Measurements from ENCODE around the gene GALNT18.

Gene GALNT18

GRCh38 chr11:11332141-11332710 is 289.6 kb downstream of the GALNT18 start:
- H3K27me3 Mint-ChIP-seq = peaks cover 7% of the 10 kb centered on the region
- peaks cover 5% of the 10 kb centered on the region for H3K4me1 Mint-ChIP-seq
- ATAC-seq (replicated peaks; ENCODE audit: extremely low read depth, poor library complexity, severe bottlenecking) (no peak), DNase-seq (ENCODE audit: low spot score in 2 of 2) (no peak)
- no peak overlapping the region for H3K27ac Mint-ChIP-seq (ENCODE audit: low read depth)
- H3K36me3 Mint-ChIP-seq (ENCODE audit: insufficient read depth) = no peaks in the 10 kb centered on the region
- no peaks in the 10 kb centered on the region for H3K9me3 Mint-ChIP-seq
- no peak overlapping the region for H3K4me3 Mint-ChIP-seq

GRCh38 chr11:11329062-11329806 is 292.6 kb downstream of the GALNT18 start:
- no peak overlapping the region for H3K27ac Mint-ChIP-seq (ENCODE audit: low read depth)

GRCh38 chr11:11324090-11324489 is 297.7 kb downstream of the GALNT18 start:
- Mint-ChIP-seq H3K27ac (ENCODE audit: low read depth) (no peak overlapping the region), H3K4me1 (no peaks in the 10 kb centered on the region), H3K9me3 (no peaks in the 10 kb centered on the region), H3K36me3 (ENCODE audit: insufficient read depth) (no peaks in the 10 kb centered on the region), H3K4me3 (no peak overlapping the region), H3K27me3 (peaks cover 20% of the 10 kb centered on the region)
- ATAC-seq (replicated peaks; ENCODE audit: extremely low read depth, poor library complexity, severe bottlenecking) (no peak), DNase-seq (ENCODE audit: low spot score in 2 of 2) (no peak)

More at GRCh38 chr11:11329062-11329806, 292.6 kb downstream of the GALNT18 start:
- no peak for DNase-seq (ENCODE audit: low spot score in 2 of 2)
- Mint-ChIP-seq H3K9me3 (no peaks in the 10 kb centered on the region), H3K36me3 (ENCODE audit: insufficient read depth) (no peaks in the 10 kb centered on the region), H3K4me1 (no peaks in the 10 kb centered on the region), H3K4me3 (no peak overlapping the region), H3K27me3 (peaks cover 8% of the 10 kb centered on the region)
- ATAC-seq (replicated peaks; ENCODE audit: extremely low read depth, poor library complexity, severe bottlenecking) = no peak

- no peak for ATAC-seq (replicated peaks; ENCODE audit: extremely low read depth, poor library complexity, severe bottlenecking)
- Mint-ChIP-seq H3K27me3 (peaks cover 20% of the 10 kb centered on the region), H3K4me1 (no peaks in the 10 kb centered on the region), H3K4me3 (no peak overlapping the region), H3K9me3 (no peaks in the 10 kb centered on the region), H3K36me3 (ENCODE audit: insufficient read depth) (no peaks in the 10 kb centered on the region), H3K27ac (ENCODE audit: low read depth) (no peak overlapping the region)
- no peak for DNase-seq (ENCODE audit: low spot score in 2 of 2)
Measured at GRCh38 chr11:11322101-11322500, 299.7 kb downstream of the GALNT18 start.

- Mint-ChIP-seq H3K27ac (ENCODE audit: low read depth) (no peak overlapping the region), H3K27me3 (peaks cover 20% of the 10 kb centered on the region), H3K4me3 (no peak overlapping the region), H3K4me1 (no peaks in the 10 kb centered on the region), H3K9me3 (no peaks in the 10 kb centered on the region), H3K36me3 (ENCODE audit: insufficient read depth) (no peaks in the 10 kb centered on the region)
- ATAC-seq (replicated peaks; ENCODE audit: extremely low read depth, poor library complexity, severe bottlenecking) (no peak), DNase-seq (ENCODE audit: low spot score in 2 of 2) (no peak)
Measured at GRCh38 chr11:11320825-11321224, 301.0 kb downstream of the GALNT18 start.

GRCh38 chr11:11318961-11319360 is 302.8 kb downstream of the GALNT18 start:
- DNase-seq (ENCODE audit: low spot score in 2 of 2) (no peak), ATAC-seq (replicated peaks; ENCODE audit: extremely low read depth, poor library complexity, severe bottlenecking) (no peak)
- Mint-ChIP-seq H3K36me3 (ENCODE audit: insufficient read depth) (no peaks in the 10 kb centered on the region), H3K4me1 (no peaks in the 10 kb centered on the region), H3K27ac (ENCODE audit: low read depth) (no peak overlapping the region), H3K9me3 (no peaks in the 10 kb centered on the region), H3K4me3 (no peak overlapping the region), H3K27me3 (peaks cover 11% of the 10 kb centered on the region)

GRCh38 chr11:11318461-11318860 is 303.3 kb downstream of the GALNT18 start:
- H3K27me3 Mint-ChIP-seq = peaks cover 11% of the 10 kb centered on the region
- ATAC-seq (replicated peaks; ENCODE audit: extremely low read depth, poor library complexity, severe bottlenecking) (no peak), DNase-seq (ENCODE audit: low spot score in 2 of 2) (no peak)
- no peak overlapping the region for H3K4me3 Mint-ChIP-seq
- no peaks in the 10 kb centered on the region for H3K4me1 Mint-ChIP-seq
- H3K9me3 Mint-ChIP-seq = no peaks in the 10 kb centered on the region
- no peaks in the 10 kb centered on the region for H3K36me3 Mint-ChIP-seq (ENCODE audit: insufficient read depth)
- no peak overlapping the region for H3K27ac Mint-ChIP-seq (ENCODE audit: low read depth)

GRCh38 chr11:11316651-11317230 is 305.1 kb downstream of the GALNT18 start:
- Mint-ChIP-seq H3K36me3 (ENCODE audit: insufficient read depth) (no peaks in the 10 kb centered on the region), H3K27ac (ENCODE audit: low read depth) (no peak overlapping the region), H3K9me3 (no peaks in the 10 kb centered on the region), H3K4me3 (no peak overlapping the region), H3K27me3 (peaks cover 11% of the 10 kb centered on the region), H3K4me1 (no peaks in the 10 kb centered on the region)
- no peak for DNase-seq (ENCODE audit: low spot score in 2 of 2)
- no peak for ATAC-seq (replicated peaks; ENCODE audit: extremely low read depth, poor library complexity, severe bottlenecking)

GRCh38 chr11:11313902-11314692 is 307.7 kb downstream of the GALNT18 start:
- no peaks in the 10 kb centered on the region for H3K4me1 Mint-ChIP-seq
- no peaks in the 10 kb centered on the region for H3K36me3 Mint-ChIP-seq (ENCODE audit: insufficient read depth)
- ATAC-seq (replicated peaks; ENCODE audit: extremely low read depth, poor library complexity, severe bottlenecking) = no peak
- no peak overlapping the region for H3K4me3 Mint-ChIP-seq
- no peak overlapping the region for H3K27ac Mint-ChIP-seq (ENCODE audit: low read depth)
- DNase-seq (ENCODE audit: low spot score in 2 of 2) = no peak
- no peaks in the 10 kb centered on the region for H3K9me3 Mint-ChIP-seq
- no peaks in the 10 kb centered on the region for H3K27me3 Mint-ChIP-seq

- no peaks in the 10 kb centered on the region for H3K36me3 Mint-ChIP-seq (ENCODE audit: insufficient read depth)
- no peaks in the 10 kb centered on the region for H3K9me3 Mint-ChIP-seq
- no peak overlapping the region for H3K27ac Mint-ChIP-seq (ENCODE audit: low read depth)
- no peaks in the 10 kb centered on the region for H3K27me3 Mint-ChIP-seq
- ATAC-seq (replicated peaks; ENCODE audit: extremely low read depth, poor library complexity, severe bottlenecking) (no peak), DNase-seq (ENCODE audit: low spot score in 2 of 2) (no peak)
- H3K4me1 Mint-ChIP-seq = no peaks in the 10 kb centered on the region
- no peak overlapping the region for H3K4me3 Mint-ChIP-seq
Measured at GRCh38 chr11:11313426-11313825, 308.4 kb downstream of the GALNT18 start.

GRCh38 chr11:11312738-11313137 is 309.1 kb downstream of the GALNT18 start:
- no peaks in the 10 kb centered on the region for H3K4me1 Mint-ChIP-seq
- no peak overlapping the region for H3K27ac Mint-ChIP-seq (ENCODE audit: low read depth)
- no peak for ATAC-seq (replicated peaks; ENCODE audit: extremely low read depth, poor library complexity, severe bottlenecking)
- H3K9me3 Mint-ChIP-seq = no peaks in the 10 kb centered on the region
- DNase-seq (ENCODE audit: low spot score in 2 of 2) = no peak
- no peak overlapping the region for H3K4me3 Mint-ChIP-seq
- H3K27me3 Mint-ChIP-seq = no peaks in the 10 kb centered on the region
- no peaks in the 10 kb centered on the region for H3K36me3 Mint-ChIP-seq (ENCODE audit: insufficient read depth)

- Mint-ChIP-seq H3K36me3 (ENCODE audit: insufficient read depth) (no peaks in the 10 kb centered on the region), H3K4me3 (no peak overlapping the region), H3K27ac (ENCODE audit: low read depth) (no peak overlapping the region), H3K4me1 (no peaks in the 10 kb centered on the region), H3K27me3 (no peaks in the 10 kb centered on the region), H3K9me3 (no peaks in the 10 kb centered on the region)
- no peak for DNase-seq (ENCODE audit: low spot score in 2 of 2)
- no peak for ATAC-seq (replicated peaks; ENCODE audit: extremely low read depth, poor library complexity, severe bottlenecking)
Measured at GRCh38 chr11:11311169-11311568, 310.6 kb downstream of the GALNT18 start.

Data from central memory CD8-positive, alpha-beta T cell (primary cell).